Neural crest cell (in vitro differentiated cells): Measurements from ENCODE around the gene PYHIN1. TPM values are rescaled to one million over a fixed set of nuclear protein-coding genes. Genes with fewer than 3 reads are reported as not detected.

Source experiments
- DNase-seq: peaks from one replicate; pipeline ENCODE4 v3.0.0; 2021; ENCODE audit warnings: low read depth, mixed read lengths, low spot score
- H3K27ac Mint-ChIP-seq: one replicate; pipeline ENCODE4 v1.8.0; 2021; ENCODE audit warnings: mild to moderate bottlenecking, mixed read lengths; ENCODE audit not compliant: unreplicated experiment
- H3K27me3 Mint-ChIP-seq: 2 replicates; pipeline ENCODE4 v1.8.0; 2021; ENCODE audit warnings: low read depth, mild to moderate bottlenecking, mixed read lengths
- H3K36me3 Mint-ChIP-seq: 2 replicates; pipeline ENCODE4 v1.8.0; 2021; ENCODE audit warnings: low read depth, mild to moderate bottlenecking, mixed read lengths
- H3K4me1 Mint-ChIP-seq: 2 replicates; pipeline ENCODE4 v1.8.0; 2021; ENCODE audit warnings: mixed read lengths
- H3K4me3 Mint-ChIP-seq: one replicate; pipeline ENCODE4 v1.8.0; 2021; ENCODE audit warnings: mild to moderate bottlenecking, mixed read lengths
- H3K9me3 Mint-ChIP-seq: 2 replicates; pipeline ENCODE4 v1.8.0; 2021; ENCODE audit warnings: mixed read lengths
- total RNA-seq: library from RNA; stranded (reverse); gene quantifications from 2 replicates; pipeline ENCODE4 v1.2.1, GENCODE V29; 2021
- TF ChIP-seq, protein P1 (sequence below): fragments of 200-600 bp; sonication (generic); conservative IDR thresholded peaks from 2 replicates; pipeline ENCODE4 v1.5.0; 2021; ENCODE audit warnings: antibody characterized with exemption, mild to moderate bottlenecking

PYHIN1 gene
- total RNA-seq, 1 donor from 2014 or later: not detected

DNA sequence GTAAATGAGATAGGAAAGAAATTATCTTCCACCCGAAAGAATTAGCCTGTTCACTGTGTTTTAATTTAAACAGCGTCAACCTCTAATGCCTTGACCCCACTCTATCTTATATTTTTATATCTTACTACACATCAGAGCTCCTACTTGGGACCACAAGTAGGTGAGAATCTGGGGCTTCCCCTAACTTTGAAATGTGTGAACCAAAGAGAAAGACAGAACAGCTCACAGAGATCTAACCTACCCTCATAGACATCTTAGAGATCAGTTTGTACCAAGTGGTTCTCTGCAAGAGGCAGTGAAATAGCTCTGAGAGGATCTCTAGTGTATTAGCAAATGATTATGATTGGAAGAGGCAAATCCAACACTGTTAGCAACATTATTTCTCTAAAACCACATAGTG, 47.4 kb downstream of the PYHIN1 start:
- H3K4me3 Mint-ChIP-seq: no peak overlapping the region
- no peak for DNase-seq
- H3K27me3 Mint-ChIP-seq: no peaks in the 10 kb centered on the region
- H3K9me3 Mint-ChIP-seq: peaks cover 9% of the 10 kb centered on the region
- H3K4me1 Mint-ChIP-seq: peaks cover 4% of the 10 kb centered on the region
- TF ChIP-seq, protein P1, sequence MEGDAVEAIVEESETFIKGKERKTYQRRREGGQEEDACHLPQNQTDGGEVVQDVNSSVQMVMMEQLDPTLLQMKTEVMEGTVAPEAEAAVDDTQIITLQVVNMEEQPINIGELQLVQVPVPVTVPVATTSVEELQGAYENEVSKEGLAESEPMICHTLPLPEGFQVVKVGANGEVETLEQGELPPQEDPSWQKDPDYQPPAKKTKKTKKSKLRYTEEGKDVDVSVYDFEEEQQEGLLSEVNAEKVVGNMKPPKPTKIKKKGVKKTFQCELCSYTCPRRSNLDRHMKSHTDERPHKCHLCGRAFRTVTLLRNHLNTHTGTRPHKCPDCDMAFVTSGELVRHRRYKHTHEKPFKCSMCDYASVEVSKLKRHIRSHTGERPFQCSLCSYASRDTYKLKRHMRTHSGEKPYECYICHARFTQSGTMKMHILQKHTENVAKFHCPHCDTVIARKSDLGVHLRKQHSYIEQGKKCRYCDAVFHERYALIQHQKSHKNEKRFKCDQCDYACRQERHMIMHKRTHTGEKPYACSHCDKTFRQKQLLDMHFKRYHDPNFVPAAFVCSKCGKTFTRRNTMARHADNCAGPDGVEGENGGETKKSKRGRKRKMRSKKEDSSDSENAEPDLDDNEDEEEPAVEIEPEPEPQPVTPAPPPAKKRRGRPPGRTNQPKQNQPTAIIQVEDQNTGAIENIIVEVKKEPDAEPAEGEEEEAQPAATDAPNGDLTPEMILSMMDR: no peak
- H3K36me3 Mint-ChIP-seq: peaks cover 6% of the 10 kb centered on the region
- no peak overlapping the region for H3K27ac Mint-ChIP-seq

DNA sequence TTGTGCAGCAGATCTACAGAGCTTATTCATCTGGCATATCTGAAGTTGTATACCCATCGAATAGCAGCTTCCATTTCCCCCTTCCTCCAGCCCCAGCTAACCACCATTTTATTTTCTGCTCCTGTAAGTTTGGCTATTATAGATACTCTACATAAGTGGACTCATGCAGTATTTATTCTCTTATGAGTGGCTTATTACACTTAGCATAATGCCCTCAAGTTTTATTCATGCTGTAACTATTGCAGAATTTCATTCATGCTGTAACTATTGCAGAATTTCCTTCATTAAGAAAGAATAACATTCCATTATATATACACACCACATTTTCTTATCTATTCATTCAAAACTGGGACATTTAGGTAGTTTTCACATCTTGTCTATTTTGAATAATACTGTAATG, 47.9 kb downstream of the PYHIN1 start:
- no peak for DNase-seq
- no peak overlapping the region for H3K4me3 Mint-ChIP-seq
- H3K4me1 Mint-ChIP-seq: peaks cover 4% of the 10 kb centered on the region
- TF ChIP-seq, protein P1: no peak
- H3K27ac Mint-ChIP-seq: no peak overlapping the region
- H3K9me3 Mint-ChIP-seq: peaks cover 10% of the 10 kb centered on the region
- H3K36me3 Mint-ChIP-seq: peaks cover 6% of the 10 kb centered on the region
- no peaks in the 10 kb centered on the region for H3K27me3 Mint-ChIP-seq

DNA sequence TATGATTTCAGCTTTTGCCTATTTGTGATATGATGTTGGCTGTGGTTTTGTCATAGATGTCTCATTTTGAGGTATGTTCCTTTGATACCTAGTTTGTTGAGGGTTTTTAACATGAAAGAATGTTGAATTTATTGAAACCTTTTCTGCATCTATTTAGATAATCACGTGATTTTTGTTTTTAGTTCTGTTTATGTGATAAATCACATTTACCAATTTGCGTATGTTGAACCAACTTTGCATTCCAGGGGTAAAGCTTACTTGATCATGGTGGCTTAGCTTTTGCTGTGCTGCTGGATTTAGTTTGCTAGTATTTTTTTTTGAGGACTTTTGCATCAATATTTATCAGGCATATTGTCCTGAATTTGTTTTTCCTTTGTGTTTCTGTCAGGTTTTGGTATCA, 51.9 kb downstream of the PYHIN1 start:
- H3K36me3 Mint-ChIP-seq: peaks cover 10% of the 10 kb centered on the region
- H3K27ac Mint-ChIP-seq: no peak overlapping the region
- no peak for DNase-seq
- no peaks in the 10 kb centered on the region for H3K27me3 Mint-ChIP-seq
- H3K9me3 Mint-ChIP-seq: peaks cover 13% of the 10 kb centered on the region
- peaks cover 2% of the 10 kb centered on the region for H3K4me1 Mint-ChIP-seq
- H3K4me3 Mint-ChIP-seq: no peak overlapping the region
- TF ChIP-seq, protein P1: no peak

DNA sequence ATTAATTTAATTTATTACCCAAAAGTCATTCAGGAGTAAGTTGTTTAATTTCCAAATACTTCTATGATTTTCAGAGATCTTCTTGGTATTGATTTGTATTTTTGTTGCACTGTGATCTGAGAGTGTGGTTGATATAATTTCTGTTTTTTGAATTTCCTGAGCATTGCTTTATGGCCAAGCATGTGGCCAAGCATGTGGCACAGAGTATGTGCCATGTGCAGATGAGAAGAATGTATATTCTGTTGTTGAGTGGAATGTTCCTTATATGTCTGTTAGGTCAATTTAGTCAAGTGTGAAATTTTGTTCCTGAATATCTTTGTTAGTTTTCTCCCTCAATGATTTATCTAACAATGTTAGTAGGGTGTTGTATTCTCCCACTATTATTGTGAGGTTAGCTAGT, 53.0 kb downstream of the PYHIN1 start:
- Mint-ChIP-seq H3K27ac (no peak overlapping the region), H3K4me3 (no peak overlapping the region), H3K4me1 (peaks cover 14% of the 10 kb centered on the region), H3K36me3 (peaks cover 10% of the 10 kb centered on the region), H3K27me3 (no peaks in the 10 kb centered on the region), H3K9me3 (peaks cover 13% of the 10 kb centered on the region)
- TF ChIP-seq, protein P1: no peak
- DNase-seq: no peak

DNA sequence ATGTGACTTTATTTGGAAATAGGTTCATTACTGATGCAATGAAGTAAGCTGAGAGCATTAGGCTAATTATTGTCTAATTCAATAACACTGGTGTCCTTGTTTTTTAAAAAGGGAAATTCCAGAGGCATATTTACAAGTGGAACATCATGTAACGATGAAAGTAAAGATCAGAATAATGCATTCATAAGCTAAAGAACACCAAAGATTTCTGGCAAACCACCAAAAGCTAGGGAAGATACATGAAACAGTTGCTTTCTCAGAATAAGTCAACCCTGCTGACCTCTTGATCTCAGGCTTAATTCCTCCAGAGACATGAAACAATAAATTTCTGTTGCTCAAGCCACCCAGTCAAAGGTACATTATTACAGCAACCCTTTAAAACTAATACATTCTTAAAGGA, 58.1 kb downstream of the PYHIN1 start:
- H3K9me3 Mint-ChIP-seq: peaks cover under 1% of the 10 kb centered on the region
- H3K4me3 Mint-ChIP-seq: no peak overlapping the region
- H3K27ac Mint-ChIP-seq: peak overlapping the region; percentile 23
- H3K27me3 Mint-ChIP-seq: no peaks in the 10 kb centered on the region
- H3K4me1 Mint-ChIP-seq: peaks cover 28% of the 10 kb centered on the region
- no peak for DNase-seq
- TF ChIP-seq, protein P1: no peak
- H3K36me3 Mint-ChIP-seq: peaks cover 3% of the 10 kb centered on the region
